Transverse colon (tissue), 4 donors: ENCODE results near the gene EXOSC10.

Experiments used
- POLR2A ChIP-seq: fragments of 450-650 bp; IDR thresholded peaks from one replicate; pipeline ENCODE4 v1.6.1; 2016; ENCODE audit warnings: antibody characterized with exemption, mild to moderate bottlenecking, moderate library complexity
- POLR2AphosphoS5 ChIP-seq, 3 donors: sonication (generic); formaldehyde crosslinking; IDR thresholded peaks; one replicate each; pipeline ENCODE4 v1.6.1; 2016; ENCODE audit warnings: antibody characterized with exemption in 3 of 3
- TF ChIP-seq, protein P1 (sequence below), 5 experiments: fragments of 200-600 bp in 3 of 5; fragments of 450-650 bp in 2 of 5; sonication (generic) in 3 of 5; IDR thresholded peaks; 1 replicate in 2 of 5; 2 replicates in 3 of 5; pipeline ENCODE4 v1.5.1; 2016 to 2017; ENCODE audit warnings: antibody characterized with exemption in 5 of 5, inconsistent platforms in 3 of 5, mild to moderate bottlenecking in 2 of 5, moderate library complexity in 1 of 5

DNA sequence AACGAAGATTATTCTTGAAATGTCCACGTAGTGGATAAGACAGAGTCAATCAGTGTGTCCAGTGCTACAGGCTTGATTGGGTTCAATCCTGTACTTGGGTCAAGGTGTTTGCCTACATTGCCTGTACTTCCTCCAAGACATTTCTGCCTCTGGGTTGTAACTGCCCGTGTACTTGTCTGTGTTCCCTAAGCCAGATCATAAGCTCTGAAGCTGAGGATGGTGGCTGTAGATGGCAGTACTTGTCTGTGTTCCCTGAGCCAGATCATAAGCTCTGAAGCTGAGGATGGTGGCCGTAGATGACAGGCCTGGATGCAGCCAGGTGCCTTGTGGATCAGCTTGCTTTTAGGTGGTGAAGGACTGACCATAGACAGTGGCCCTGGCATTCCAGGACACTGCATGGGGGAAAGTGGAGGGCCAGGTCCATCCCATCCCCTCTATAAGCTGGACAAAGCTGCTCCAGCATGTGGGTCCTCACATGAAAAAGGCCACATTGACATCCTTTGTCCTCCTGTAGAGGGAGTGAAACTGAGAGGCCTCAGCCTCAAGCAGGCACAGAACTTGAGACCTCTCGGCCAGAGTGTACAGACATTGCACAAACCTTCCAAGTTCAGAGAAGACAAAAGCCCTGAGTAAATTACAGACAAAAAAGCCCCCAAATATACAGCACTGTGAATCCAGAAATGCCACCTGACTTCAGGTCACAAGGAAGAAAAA is 37.9 kb downstream of the EXOSC10 start:
- TF ChIP-seq, protein P1, sequence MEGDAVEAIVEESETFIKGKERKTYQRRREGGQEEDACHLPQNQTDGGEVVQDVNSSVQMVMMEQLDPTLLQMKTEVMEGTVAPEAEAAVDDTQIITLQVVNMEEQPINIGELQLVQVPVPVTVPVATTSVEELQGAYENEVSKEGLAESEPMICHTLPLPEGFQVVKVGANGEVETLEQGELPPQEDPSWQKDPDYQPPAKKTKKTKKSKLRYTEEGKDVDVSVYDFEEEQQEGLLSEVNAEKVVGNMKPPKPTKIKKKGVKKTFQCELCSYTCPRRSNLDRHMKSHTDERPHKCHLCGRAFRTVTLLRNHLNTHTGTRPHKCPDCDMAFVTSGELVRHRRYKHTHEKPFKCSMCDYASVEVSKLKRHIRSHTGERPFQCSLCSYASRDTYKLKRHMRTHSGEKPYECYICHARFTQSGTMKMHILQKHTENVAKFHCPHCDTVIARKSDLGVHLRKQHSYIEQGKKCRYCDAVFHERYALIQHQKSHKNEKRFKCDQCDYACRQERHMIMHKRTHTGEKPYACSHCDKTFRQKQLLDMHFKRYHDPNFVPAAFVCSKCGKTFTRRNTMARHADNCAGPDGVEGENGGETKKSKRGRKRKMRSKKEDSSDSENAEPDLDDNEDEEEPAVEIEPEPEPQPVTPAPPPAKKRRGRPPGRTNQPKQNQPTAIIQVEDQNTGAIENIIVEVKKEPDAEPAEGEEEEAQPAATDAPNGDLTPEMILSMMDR (IDR thresholded peaks at IDR 0.05), result no peak
- TF ChIP-seq POLR2AphosphoS5 (IDR thresholded peaks at IDR 0.05) (no peak), POLR2A (no peak)
